GM23248 (cell line): ENCODE data around the gene PLEKHG4B.

Source experiments
- EZH2 ChIP-seq: fragments of 200-600 bp; sonication (generic); IDR thresholded peaks from 2 replicates; pipeline ENCODE4 v1.6.1; 2018; ENCODE audit warnings: antibody characterized with exemption, mild to moderate bottlenecking; ENCODE audit not compliant: insufficient read depth, poor library complexity, severe bottlenecking
- EZH2phosphoT487 ChIP-seq: fragments of 200-600 bp; sonication (generic); IDR thresholded peaks from 2 replicates; pipeline ENCODE4 v1.6.1; 2018; ENCODE audit warnings: antibody characterized with exemption, moderate library complexity, mild to moderate bottlenecking, low read depth; ENCODE audit not compliant: insufficient read depth

DNA sequence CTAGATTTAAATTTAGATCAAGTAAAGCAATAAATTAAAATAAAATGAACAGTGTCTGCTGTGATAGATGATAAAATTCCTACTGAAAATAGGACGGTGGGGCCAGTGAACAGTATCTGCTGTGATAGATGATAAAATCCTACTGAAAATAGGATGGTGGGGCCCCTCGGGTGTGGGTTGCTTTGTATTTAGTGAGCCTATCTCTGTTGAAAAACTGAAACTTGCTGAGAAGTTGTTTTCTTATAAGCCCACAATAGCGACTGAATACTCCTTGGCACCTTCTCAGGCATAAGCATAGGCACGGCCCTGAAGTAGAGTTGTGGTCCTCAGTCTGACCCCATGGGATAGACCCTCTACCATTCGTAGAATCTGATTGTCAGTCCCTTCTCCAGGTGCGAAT lies 131.8 kb downstream of the PLEKHG4B start:
- TF ChIP-seq EZH2phosphoT487 (no peak), EZH2 (no peak)
